ENCODE measurements around the gene PLS1.
"Not testable (repeated sequence)": the region's sequence is repeated elsewhere in the genome, so short reads cannot be mapped to it uniquely, and the experiment has no call there.

Gene PLS1

DNA sequence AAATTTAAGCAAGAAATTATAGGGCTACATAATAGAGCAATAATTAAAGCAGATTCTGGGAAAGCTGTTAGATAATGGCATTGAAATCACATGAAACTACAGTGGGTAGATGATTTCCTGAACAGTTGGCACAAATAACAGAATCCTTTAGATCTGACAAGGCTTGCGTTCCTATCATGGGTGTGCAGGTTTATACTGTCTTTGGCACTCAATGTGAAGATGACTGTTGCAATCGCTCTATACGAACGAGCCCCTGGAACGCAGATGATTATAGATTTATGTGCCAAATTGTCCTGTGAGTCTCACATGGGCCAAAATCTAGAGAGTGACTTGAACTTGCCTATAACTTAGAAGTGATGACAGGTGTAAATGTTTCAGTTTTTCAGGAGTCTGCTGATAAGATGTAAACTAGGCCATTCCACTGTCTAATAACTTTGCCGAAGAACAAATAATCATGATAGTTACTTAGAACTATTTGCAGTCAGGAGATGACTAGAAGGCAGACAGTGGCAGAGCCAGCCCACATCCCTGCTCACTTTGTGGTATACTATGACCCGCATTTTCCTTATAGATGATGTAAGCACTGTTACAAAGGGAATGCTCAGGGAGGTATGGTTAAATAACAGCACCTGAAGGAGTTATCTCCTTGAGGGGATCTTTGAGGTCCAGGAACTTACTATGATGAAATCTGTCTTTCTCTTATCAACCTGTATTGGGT, 97.1 kb downstream of the PLS1 start:
- no peak for DNase-seq (ENCODE audit: low read depth)

DNA sequence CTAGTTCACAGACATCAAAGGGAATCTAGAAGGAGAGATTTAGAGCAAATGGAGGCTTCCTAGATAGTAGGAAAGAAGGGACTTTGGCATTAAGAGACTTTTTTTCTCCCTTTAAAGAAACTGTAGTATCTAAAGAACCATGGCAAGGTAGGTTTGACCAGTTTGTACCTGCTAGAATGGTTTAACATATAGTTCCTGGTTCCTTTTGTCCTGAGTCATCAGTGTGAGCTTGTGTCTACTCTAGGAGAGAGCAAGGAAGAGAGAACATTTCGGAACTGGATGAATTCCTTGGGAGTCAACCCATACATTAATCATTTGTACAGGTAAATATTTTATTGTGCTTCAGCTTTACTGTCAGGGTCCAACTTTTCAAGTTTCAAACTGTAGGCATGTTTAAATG, 98.0 kb downstream of the PLS1 start:
- DNase-seq (ENCODE audit: low read depth), result no peak

DNA sequence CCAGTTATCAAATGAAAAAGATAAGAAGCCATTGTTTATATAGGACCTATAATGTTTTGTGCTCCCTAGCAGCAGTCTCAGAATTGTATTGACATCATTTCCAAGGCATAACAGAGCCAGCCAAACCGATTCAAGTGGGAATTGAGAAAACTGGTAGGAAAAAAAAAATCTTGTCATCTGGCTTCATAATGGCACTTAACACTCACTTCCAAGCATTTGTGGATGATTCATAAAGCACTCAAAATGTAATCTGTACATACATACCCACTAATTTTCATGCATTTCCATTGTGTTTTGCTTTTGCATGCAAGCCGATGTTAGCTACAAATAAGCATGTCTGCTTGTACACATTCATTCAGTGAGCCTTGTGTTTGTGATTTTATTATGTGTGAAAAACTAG, 109.0 kb downstream of the PLS1 start:
- no peak for DNase-seq (ENCODE audit: low read depth)

DNA sequence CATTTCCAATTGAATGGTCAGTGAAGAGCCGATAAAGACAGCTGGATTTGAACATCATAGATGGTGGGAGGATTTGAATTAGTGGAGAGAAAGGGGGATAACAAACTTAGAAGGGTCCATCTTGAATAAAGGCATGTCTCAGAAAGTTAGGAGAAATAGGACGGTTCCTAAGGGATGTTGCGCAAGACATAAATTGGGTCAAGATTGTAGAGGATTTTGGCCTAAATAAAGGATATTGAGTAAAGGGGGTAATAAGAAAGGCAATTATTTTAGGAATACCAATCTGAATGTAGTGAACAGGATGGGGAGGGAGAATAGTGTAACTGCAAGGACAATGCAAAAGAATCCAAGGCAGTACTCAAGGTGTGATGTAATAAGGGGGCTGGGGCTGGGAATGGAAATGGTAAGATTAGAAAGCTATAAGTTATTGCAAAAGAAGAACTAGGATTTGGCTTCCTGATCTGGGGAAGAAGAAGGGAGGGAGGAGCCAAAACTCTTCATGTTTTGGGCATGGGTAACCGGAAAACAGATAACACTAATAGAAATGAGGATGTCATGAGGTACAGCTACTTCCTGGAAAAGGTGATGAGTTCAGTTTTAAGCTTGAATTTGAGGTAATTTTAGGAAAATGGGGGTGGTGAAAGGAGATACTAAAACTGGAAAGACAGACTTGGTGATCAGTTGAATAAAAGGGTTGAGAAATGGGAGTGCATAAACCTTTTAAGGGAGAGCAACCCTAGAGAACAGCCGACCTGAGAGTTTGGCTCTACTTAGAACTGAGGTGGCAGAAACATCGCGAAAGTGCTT, 110.3 kb downstream of the PLS1 start:
- no peak for DNase-seq (ENCODE audit: low read depth)

DNA sequence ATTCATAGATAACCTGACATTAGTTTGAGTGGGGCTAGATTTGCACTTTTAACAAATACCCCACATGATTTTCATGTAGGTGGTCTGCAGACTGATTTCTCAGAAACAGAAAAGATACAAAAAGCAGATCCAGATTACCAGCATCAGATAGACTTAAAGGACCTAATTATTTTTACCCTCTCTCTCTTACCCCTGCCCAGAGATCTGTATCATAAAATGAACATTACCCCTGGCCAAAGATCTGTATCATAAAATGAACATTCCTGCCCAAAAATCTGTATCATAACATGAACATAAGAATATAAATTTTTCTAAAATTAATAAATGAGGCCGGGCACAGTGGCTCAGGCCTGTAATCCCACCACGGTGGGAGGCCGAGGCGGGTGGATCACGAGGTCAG, 113.0 kb downstream of the PLS1 start:
- DNase-seq (ENCODE audit: low read depth), result no peak

DNA sequence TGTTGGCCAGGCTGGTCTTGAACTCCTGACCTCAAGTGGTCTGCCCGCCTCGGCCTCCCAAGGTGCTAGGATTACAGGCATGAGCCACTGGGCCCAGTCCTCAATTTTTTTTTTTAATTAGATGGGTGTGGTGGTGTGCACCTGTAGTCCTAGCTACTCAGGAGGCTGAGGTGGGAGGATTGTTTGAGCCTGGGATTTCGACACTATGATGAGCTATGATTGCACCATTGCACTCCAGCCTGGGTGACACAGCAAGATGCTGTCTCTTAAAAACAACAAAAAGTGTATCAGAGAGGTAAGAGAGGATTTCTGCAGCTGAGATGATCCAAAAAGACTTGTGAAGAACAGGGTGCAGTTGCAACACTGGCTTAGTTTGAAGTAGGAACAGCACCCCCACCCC, 118.7 kb downstream of the PLS1 start:
- not testable (repeated sequence) for DNase-seq (ENCODE audit: low read depth)

DNA sequence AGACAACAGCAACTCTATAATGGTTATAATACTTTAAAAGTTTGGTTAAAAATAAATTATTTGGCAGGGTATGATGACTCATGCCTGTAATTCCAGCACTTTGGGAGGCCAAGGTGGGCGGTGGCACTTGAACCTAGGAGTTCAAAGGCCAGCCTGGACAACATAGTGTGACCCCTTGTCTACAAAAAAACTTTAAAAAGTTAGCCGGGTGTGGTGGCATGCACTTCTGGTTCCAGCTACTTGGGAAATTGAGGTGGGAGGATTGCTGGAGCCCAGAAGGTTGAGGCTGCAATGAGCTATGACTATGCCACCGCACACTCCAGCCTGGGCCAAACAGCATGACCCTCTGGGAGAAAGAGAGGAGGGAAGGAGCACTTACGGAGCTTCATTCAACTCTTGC, 119.9 kb downstream of the PLS1 start:
- no peak for DNase-seq (ENCODE audit: low read depth)

DNA sequence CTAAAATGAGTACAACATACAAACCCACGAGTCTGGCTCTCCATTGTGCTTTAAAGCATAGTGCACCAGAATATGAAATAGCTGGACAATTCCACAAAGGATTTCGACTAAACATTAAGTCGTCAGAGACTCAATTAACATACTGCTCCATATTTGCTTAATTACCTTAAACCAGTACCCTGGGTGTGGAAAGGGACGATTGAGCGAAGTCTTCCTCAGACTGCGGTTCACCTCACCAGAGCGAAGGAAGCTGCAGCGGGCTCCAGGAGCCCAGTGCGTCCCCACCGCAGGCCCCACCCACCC, 127.4 kb downstream of the PLS1 start:
- no peak for DNase-seq (ENCODE audit: low read depth)

DNA sequence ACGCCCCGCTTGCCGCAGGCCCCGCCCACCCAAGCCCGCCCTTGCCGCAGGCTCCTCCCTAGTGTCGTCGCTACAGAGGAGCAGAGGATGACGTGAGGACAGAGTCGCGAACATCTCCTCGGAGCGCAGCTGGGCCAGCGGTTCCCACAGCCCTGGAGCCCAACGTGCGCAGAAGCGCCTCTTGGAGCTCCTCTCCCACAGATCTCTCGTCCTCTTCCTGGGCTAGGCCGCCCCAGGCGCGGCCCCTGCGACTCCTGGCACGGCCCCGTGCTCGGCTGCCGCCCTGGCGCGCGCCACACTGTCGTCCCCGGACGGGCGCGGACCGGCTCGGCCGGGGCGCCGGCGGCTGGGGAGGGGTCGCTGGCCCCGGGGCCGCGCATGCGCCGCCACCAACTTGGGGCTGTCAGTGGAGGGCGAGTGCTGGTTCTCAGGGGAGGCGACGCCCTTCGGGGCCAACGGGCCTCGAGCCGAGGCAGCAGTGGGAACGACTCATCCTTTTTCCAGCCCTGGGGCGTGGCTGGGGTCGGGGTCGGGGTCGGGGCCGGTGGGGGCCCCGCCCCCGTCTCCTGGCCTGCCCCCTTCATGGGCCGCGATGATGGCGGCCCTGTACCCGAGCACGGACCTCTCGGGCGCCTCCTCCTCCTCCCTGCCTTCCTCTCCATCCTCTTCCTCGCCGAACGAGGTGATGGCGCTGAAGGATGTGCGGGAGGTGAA, 127.9 kb downstream of the PLS1 start, which contains the start of gene TRPC1:
TRPC1 (plus strand) TSS at position 67 of the 714 bp plus-strand sequence; CDS start at position 593, 526 bp downstream.
- DNase-seq (ENCODE audit: low read depth), result peak; percentile 69

DNA sequence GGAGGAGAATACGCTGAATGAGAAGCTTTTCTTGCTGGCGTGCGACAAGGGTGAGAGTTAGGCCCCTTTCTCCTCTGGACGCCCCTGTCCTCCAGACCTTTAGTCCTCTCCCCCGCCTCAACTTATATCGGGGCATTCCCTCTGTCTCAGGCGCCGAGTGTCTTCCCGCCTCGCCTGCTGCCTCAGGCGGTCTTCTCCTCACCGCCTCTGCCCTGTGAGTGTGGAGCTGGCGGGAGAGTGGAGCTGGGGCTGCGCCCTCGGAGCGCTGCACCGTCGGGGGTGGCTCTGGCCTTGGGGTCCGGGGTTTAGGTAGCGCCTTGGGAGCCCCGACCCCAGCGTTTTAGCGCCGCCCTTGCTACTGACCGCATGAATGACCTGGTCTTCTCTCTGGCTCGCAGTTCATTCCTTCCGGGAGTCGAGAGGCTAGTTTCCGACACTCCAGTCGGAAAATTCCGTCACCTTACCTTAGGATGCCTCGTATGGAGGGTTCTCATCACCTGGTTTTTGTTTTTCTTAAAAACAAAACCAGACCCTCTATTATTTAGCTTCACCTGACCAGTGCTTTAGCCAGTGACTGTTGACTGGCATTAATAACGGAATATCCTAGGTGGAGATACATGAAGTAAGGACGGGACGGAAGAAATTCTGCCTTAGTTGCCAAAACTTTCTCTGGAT, 128.6 kb downstream of the PLS1 start:
- DNase-seq (ENCODE audit: low read depth), result peak; percentile 30

DNA sequence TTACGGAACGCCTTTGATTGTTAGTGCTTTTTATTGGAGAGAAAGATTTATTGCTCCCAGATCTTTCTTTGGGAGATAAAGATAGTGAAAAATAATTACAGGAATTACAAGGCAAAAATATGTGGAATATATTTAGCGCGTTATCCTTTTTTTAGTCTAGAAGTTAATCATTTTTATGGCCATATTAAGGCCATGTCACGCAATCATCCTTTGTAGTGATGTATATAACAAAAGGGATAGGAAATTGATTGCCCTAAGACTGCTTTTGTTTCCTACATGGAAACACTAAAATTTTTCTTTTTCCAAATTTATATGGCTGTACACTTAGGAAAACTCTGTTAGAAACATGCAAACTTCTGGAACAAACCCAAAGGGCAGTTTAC, 129.2 kb downstream of the PLS1 start:
- DNase-seq (ENCODE audit: low read depth), result no peak

DNA sequence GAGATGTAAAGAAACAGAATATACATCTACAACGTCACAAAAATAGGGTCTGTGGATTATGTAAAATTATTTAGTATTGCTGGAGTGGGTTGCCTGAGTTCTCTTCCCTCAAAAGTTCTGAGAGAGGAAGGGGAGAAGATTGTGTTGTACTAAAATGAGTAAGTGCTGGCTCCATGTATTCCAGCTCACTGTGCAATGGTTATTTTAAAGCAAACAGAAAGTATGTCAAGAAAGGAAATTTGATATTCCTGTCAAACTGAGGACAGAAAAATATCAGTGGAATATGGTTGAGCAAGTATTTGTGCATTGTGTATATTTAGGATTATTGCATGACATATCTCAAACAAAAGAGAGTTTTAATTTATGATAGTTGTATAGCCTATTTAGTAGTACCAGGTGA, 129.8 kb downstream of the PLS1 start:
- DNase-seq (ENCODE audit: low read depth), result peak; percentile 34

DNA sequence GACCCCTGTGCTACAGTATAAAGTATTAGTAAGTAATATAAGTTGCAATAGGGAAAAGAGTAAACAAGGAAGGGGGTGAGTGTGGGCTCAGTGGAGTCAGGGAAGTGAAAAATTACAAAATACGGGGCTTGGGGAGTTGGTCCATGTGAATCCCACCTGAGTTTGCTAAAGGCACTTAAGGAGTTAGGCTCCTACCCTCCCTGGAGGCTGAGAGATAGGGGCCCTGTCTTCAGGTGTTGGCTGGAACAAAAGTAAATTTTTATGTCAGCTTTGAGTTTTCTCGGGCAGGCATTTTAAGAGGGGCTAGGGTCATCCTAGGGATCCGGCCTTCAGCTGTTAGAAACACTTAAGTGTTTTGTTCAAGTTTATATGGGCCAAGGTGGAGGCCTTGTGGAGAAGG, 135.9 kb downstream of the PLS1 start:
- DNase-seq (ENCODE audit: low read depth), result no peak

DNA sequence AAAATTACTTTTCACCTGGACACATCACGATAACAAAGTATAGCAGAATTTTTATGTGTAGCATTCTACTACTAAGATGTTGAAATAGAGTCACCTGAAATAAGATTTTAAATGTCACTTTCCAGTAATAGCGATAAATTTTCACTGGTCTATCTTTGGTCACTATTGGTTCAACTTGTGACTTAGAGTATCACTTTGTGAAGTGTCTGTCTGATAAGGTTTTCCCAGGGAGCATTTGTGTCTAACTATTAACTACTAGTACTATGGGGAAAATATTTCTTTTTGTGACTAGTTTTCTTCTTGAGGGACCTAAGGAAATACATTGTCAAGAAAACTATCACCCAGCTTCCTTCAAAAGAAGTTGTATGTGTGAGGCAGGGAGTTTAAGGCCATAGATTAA, 138.6 kb downstream of the PLS1 start:
- DNase-seq (ENCODE audit: low read depth), result no peak

DNA sequence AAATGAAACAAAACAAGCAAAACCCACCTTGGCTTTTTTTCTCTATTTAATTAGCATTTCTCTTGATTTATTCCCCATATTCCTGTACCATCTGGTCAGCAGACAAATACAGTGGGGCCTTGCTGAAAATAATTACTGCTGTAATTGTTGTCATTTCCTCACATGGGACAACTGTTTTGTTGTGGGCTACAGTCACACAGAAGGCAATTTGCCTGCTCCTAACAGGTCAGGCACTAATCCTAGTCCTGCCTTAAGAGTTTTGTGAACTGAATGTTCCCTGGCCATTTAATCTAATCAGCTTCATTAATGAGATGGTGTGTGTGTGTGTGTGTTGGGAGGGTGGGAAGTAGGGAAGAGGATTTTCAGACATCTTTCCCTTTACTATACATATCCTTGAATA, 139.3 kb downstream of the PLS1 start:
- DNase-seq (ENCODE audit: low read depth), result no peak

DNA sequence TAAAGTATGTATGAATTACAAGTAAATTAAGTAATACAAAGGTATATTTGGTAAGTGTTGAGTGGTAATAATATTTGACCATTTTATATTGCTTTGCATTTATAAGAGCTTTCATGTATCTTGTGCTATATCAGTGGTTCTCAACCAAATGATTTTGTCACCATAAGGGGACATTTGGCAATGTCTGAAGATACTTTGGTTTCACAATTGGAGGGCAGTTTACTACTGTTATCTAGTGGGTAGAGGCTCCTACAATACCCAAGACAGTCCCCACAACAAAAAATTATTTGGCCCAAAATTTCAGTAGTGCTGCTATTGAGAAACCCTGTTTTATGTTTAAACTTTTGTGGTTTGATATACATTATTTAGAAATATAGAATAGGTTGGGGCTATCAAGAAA, 142.2 kb downstream of the PLS1 start:
- DNase-seq (ENCODE audit: low read depth), result no peak

DNA sequence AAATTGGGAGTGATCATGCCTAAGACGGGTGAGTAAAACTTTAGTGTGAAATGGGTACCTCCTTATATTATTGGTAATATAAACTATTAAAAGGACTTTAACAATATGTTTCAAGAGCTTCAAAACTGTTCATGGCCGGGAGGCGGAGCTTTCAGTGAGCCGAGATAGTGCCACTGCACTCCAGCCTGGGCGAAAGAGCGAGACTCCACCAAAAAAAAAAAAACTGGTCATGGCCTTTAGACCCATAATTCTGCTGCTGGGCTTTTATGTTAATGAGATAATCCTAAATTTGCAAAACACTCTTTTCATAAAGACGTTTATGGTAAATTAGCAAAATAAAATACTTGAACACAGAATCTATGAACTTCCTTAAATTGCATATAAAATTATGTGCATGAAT, 150.5 kb downstream of the PLS1 start:
- DNase-seq (ENCODE audit: low read depth), result no peak

DNA sequence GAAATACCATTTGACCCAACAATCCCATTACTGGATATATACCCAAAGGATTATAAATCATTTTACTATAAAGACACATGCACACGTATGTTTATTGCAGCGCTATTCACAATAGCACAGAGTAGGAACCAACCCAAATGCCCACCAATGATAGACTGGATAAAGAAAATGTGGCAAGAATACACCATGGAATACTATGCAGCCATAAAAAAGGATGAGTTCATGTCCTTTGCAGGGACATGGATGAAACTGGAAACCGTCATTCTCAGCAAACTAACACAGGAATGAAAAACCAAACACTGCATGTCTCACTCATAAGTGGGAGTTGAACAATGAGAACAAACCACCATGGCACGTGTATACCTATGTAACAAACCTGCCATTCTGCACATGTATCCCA, 154.3 kb downstream of the PLS1 start:
- DNase-seq (ENCODE audit: low read depth), result not testable (repeated sequence)

DNA sequence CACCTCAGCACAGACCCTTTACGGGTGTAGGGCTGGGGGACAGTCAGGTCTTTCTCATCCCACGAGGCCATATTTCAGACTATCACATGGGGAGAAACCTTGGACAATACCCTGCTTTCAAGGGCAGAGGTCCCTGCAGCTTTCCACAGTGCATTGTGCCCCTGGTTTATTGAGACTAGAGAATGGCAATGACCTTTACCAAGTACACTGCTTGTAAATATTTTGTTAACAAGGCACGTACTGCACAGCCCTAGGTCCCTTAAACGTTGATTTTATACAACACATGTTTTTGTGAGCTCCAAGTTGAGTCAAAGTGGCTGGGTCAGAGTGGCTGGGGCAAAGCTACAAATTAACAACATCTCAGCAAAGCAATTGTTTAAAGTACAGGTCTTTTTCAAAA, 156.4 kb downstream of the PLS1 start:
- not testable (repeated sequence) for DNase-seq (ENCODE audit: low read depth)

DNA sequence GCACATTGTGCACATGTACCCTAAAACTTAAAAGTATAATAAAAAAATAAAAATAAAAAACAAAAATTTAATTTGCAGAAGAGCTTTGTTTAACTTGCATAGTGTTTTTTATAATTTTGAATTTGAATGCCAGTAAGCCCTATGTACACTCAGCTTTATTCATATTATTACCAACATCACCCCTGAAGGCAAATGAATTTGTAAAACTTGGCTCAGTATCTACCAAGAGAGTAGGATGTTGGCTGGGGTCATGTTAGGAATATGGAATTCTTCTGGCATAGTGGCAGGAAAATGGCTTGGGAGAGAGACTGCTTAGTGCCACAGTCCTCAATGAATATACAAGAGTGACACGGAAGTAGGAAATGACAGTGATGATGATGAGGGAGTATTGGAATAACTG, 158.3 kb downstream of the PLS1 start:
- no peak for DNase-seq (ENCODE audit: low read depth)

All from iris pigment epithelial cell (primary cell).